ENCODE measurements around the gene DYNC1I1. TPM values are rescaled to one million over a fixed set of nuclear protein-coding genes. Genes with fewer than 3 reads are reported as not detected.

DYNC1I1 gene
- polyA plus RNA-seq, 1 experiment: 0.11 TPM

- DNase-seq (ENCODE audit: low read depth): no peak
- TF ChIP-seq CTCF (IDR thresholded peaks at IDR 0.05; ENCODE audit: insufficient read depth, low read depth, low read length): no peak
- POLR2A ChIA-PET: no interaction called here
- Histone ChIP-seq H3K36me3 (ENCODE audit: control insufficient read depth, insufficient read depth, low read length) (no peaks in the 10 kb centered on the region), H3K27me3 (ENCODE audit: control insufficient read depth, insufficient read depth, low read length) (no peaks in the 10 kb centered on the region), H3K4me3 (ENCODE audit: low read depth, low read length) (no peak overlapping the region)
- CTCF ChIA-PET: interaction anchor here (0.6 kb wide), 1 partner anchor 212 kb away, joined by 3 read pairs; no protein-coding TSS in a partner anchor
These were observed 16.9 kb upstream of the DYNC1I1 start for GRCh38 chr7:95755277-95755934.

GRCh38 chr7:95758187-95758586 is 14.2 kb upstream of the DYNC1I1 start:
- ChIA-PET POLR2A (no interaction called here), CTCF (no interaction called here)
- Histone ChIP-seq H3K36me3 (ENCODE audit: control insufficient read depth, insufficient read depth, low read length) (no peaks in the 10 kb centered on the region), H3K27me3 (ENCODE audit: control insufficient read depth, insufficient read depth, low read length) (no peaks in the 10 kb centered on the region), H3K4me3 (ENCODE audit: low read depth, low read length) (no peak overlapping the region)
- DNase-seq (ENCODE audit: low read depth): no peak
- no peak for TF ChIP-seq CTCF (IDR thresholded peaks at IDR 0.05; ENCODE audit: insufficient read depth, low read depth, low read length)

- CTCF ChIA-PET: no interaction called here
- H3K27me3 ChIP-seq (ENCODE audit: control insufficient read depth, insufficient read depth, low read length): no peaks in the 10 kb centered on the region
- no peak for TF ChIP-seq CTCF (IDR thresholded peaks at IDR 0.05; ENCODE audit: insufficient read depth, low read depth, low read length)
These were observed 6.3 kb upstream of the DYNC1I1 start for GRCh38 chr7:95766086-95766485.

GRCh38 chr7:95766657-95767056 is 5.7 kb upstream of the DYNC1I1 start:
- CTCF ChIA-PET: no interaction called here
- no peak for DNase-seq (ENCODE audit: low read depth)
- POLR2A ChIA-PET: interaction anchor here (0.6 kb wide), 1 partner anchor 60 kb away, joined by 3 read pairs; no protein-coding TSS in a partner anchor
- H3K36me3 ChIP-seq (ENCODE audit: control insufficient read depth, insufficient read depth, low read length): no peaks in the 10 kb centered on the region
- H3K27me3 ChIP-seq (ENCODE audit: control insufficient read depth, insufficient read depth, low read length): no peaks in the 10 kb centered on the region
- H3K4me3 ChIP-seq (ENCODE audit: low read depth, low read length): no peak overlapping the region
- TF ChIP-seq CTCF (IDR thresholded peaks at IDR 0.05; ENCODE audit: insufficient read depth, low read depth, low read length): no peak

More at GRCh38 chr7:95766086-95766485, 6.3 kb upstream of the DYNC1I1 start:
- no peaks in the 10 kb centered on the region for H3K36me3 ChIP-seq (ENCODE audit: control insufficient read depth, insufficient read depth, low read length)
- POLR2A ChIA-PET: no interaction called here
- no peak for DNase-seq (ENCODE audit: low read depth)
- no peak overlapping the region for H3K4me3 ChIP-seq (ENCODE audit: low read depth, low read length)

GRCh38 chr7:95772771-95773581 is 622 bp downstream of the DYNC1I1 start:
- DNase-seq (ENCODE audit: low read depth): no peak
- ChIA-PET POLR2A (no interaction called here), CTCF (interaction anchor here (1.0 kb wide), 1 partner anchor 98 kb away, joined by 3 read pairs; no protein-coding TSS in a partner anchor)
- Histone ChIP-seq H3K27me3 (ENCODE audit: control insufficient read depth, insufficient read depth, low read length) (peaks cover 4% of the 10 kb centered on the region; the same call in 1 of the 2 replicates), H3K36me3 (ENCODE audit: control insufficient read depth, insufficient read depth, low read length) (no peaks in the 10 kb centered on the region), H3K4me3 (ENCODE audit: low read depth, low read length) (peak overlapping the region; percentile 39)
- no peak for TF ChIP-seq CTCF (IDR thresholded peaks at IDR 0.05; ENCODE audit: insufficient read depth, low read depth, low read length)
